ENCODE data around the gene DCC. TPM values are rescaled to one million over a fixed set of nuclear protein-coding genes. Genes with fewer than 3 reads are reported as not detected.

Gene DCC
- total and polyA plus RNA-seq, 2 experiments from 2014 or later, result not detected

DNA sequence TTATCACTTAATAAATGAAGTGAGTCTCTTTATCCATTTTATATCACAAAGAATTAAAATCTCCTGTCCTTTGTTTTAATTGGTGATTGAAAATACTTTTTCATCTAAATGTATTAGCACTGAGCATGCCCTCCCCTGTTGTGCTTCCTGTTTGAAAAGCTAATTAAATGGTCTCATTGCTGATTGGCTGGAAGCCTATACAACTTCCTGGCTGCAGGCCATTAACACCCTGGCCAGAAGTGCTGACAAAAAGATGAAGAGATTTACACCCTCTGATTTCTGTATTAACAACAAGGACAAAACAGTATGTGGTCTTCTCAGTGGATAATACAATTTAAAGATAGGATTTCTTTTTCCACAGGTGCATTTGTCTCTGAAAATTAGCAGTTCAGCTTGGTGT lies 548.0 kb downstream of the DCC start:
- H3K4me2 ChIP-seq (ENCODE audit: unreplicated experiment), result no peak overlapping the region
- H3K9me2 ChIP-seq (ENCODE audit: insufficient read depth), result no peaks in the 10 kb centered on the region
- no peaks in the 10 kb centered on the region for H3K79me2 ChIP-seq (ENCODE audit: insufficient read depth)
- no peaks in the 10 kb centered on the region for H3K36me3 ChIP-seq (ENCODE audit: low read depth)
- no peak overlapping the region for H3K9ac ChIP-seq
- in situ Hi-C loops (cut with MboI), result no loop called here
- no peaks in the 10 kb centered on the region for H4K20me1 ChIP-seq (ENCODE audit: insufficient read depth)
- no peaks in the 10 kb centered on the region for H3F3A ChIP-seq (ENCODE audit: insufficient read depth)
- TF ChIP-seq EZH2phosphoT487 (IDR thresholded peaks at IDR 0.05; ENCODE audit: insufficient read depth, low read depth), result no peak
- no peak for TF ChIP-seq EZH2 (IDR thresholded peaks at IDR 0.05; ENCODE audit: insufficient read depth, poor library complexity, severe bottlenecking)
- H2AFZ ChIP-seq, result no peak overlapping the region
- H3K27ac ChIP-seq, result no peak overlapping the region
- no peaks in the 10 kb centered on the region for H3K27me3 ChIP-seq (replicated peaks; ENCODE audit: insufficient read depth)
- no peak for DNase-seq
- no peaks in the 10 kb centered on the region for H3K9me3 ChIP-seq (ENCODE audit: low read depth)
- no peaks in the 10 kb centered on the region for H3K4me1 ChIP-seq (ENCODE audit: insufficient read depth)
- no peak overlapping the region for H3K4me3 ChIP-seq

DNA sequence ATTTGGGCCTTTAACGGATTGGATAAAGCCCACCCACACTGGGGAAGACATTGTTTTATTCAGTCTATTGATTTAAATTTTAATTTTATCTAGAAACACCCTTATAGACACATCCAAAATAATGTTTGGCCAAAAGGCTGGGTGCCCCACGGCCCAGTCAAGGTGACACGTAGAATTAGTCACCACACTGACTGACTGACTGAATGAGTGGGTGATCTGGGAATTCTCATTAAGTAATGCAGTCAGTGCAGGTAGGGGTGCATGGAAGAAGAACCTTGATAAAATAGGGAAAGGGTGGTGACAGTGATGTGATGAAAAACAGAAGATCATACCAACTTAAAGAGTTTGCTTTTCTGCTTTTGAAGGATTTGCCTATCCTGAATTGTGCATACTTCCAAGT lies 554.8 kb downstream of the DCC start:
- Histone ChIP-seq H3K36me3 (ENCODE audit: low read depth) (no peaks in the 10 kb centered on the region), H3K9ac (no peak overlapping the region), H4K20me1 (ENCODE audit: insufficient read depth) (no peaks in the 10 kb centered on the region), H3K9me3 (ENCODE audit: low read depth) (no peaks in the 10 kb centered on the region), H3K27me3 (replicated peaks; ENCODE audit: insufficient read depth) (no peaks in the 10 kb centered on the region), H3K79me2 (ENCODE audit: insufficient read depth) (no peaks in the 10 kb centered on the region), H3K4me2 (ENCODE audit: unreplicated experiment) (no peak overlapping the region), H3K4me1 (ENCODE audit: insufficient read depth) (no peaks in the 10 kb centered on the region), H3K27ac (no peak overlapping the region), H3K9me2 (ENCODE audit: insufficient read depth) (no peaks in the 10 kb centered on the region), H2AFZ (no peak overlapping the region), H3F3A (ENCODE audit: insufficient read depth) (no peaks in the 10 kb centered on the region), H3K4me3 (no peak overlapping the region)
- TF ChIP-seq EZH2phosphoT487 (IDR thresholded peaks at IDR 0.05; ENCODE audit: insufficient read depth, low read depth), result no peak
- TF ChIP-seq EZH2 (IDR thresholded peaks at IDR 0.05; ENCODE audit: insufficient read depth, poor library complexity, severe bottlenecking), result no peak
- 21 to 27% methylated on average over 3 of the region's 3 CpGs for WGBS, 2 experiments (ENCODE audit: low coverage in 1 of 2, low lambda C conversion rate in 2 of 2, missing lambda C conversion rate in 2 of 2)
- DNase-seq, result no peak
- in situ Hi-C loops (cut with MboI), result no loop called here

DNA sequence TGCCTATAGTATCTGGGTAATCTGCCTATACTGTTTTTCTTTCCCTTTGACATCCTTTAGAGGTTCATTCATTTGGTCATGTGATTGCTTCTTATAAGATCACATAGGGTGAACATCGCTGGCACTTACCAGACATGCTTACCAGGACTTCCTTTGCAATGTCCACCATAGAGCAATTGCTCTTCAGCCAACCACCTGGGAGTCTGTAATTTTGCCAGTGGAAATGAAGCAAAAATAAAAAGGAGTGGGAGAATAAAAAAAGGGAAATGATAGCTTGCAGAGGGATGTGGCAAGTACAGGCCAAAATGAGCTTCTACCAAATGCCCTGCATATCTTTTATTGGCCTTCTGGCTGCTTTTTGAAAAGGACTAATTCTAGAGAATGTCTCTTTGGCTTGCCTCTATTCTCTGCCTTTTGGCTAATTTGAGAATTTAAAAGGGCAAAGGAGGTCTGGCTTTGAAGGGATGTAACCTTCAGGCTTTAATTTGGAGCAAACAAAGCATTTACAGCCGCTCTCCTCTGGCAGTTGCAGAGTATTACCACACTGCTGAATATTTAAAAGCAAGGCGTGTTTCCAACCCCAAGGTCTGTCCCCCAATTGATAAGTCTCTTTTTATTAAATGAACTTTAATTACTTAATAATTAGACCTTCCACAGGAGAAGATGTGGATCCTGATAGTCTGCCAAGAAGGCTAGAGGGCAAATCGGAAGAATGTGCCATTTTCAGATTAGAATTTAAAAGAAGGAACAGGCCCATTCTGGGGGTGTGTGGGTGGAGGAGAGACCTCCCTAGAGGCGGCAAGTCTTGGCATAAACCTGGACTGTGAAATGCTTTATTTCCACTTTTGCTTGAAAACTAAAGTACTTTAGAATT lies 557.9 kb downstream of the DCC start:
- DNase-seq, result no peak

DNA sequence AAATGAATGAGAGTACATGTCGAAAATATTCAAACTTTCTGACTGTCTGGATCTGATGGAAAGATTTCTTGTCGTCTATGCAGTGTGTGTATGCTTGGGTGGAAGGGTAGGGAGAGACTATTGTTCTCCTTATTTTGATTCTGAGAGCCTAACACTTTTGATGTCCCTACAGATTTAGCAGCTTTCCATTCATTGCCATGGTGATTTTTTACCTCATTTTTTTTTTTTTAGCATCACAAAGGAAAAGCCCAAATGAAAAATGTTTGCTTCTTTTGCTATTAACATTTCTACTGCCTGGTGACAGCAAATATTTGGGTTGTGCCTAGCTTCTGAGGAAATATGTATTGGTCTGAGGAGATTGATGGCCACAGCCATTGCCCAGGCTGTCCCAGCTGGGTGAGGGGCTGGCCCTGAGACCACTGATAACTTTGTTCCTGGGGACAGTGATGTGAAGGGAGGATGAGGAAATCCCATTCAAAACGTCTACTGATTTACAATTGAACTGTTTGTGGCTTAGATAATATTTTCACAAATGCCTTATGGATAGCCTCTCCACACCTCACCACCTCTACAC lies 558.6 kb downstream of the DCC start:
- WGBS, 2 experiments (ENCODE audit: low coverage in 1 of 2, low lambda C conversion rate in 2 of 2, missing lambda C conversion rate in 2 of 2), result 0 to 2% methylated on average over 3 of the region's 3 CpGs
- H2AFZ ChIP-seq, result no peak overlapping the region
- no peaks in the 10 kb centered on the region for H4K20me1 ChIP-seq (ENCODE audit: insufficient read depth)
- no peaks in the 10 kb centered on the region for H3K27me3 ChIP-seq (replicated peaks; ENCODE audit: insufficient read depth)
- TF ChIP-seq EZH2phosphoT487 (IDR thresholded peaks at IDR 0.05; ENCODE audit: insufficient read depth, low read depth), result no peak
- TF ChIP-seq EZH2 (IDR thresholded peaks at IDR 0.05; ENCODE audit: insufficient read depth, poor library complexity, severe bottlenecking), result no peak
- H3K27ac ChIP-seq, result no peak overlapping the region
- H3K4me3 ChIP-seq, result no peak overlapping the region
- in situ Hi-C loops (cut with MboI), result no loop called here
- H3F3A ChIP-seq (ENCODE audit: insufficient read depth), result no peaks in the 10 kb centered on the region
- H3K36me3 ChIP-seq (ENCODE audit: low read depth), result no peaks in the 10 kb centered on the region
- no peaks in the 10 kb centered on the region for H3K9me3 ChIP-seq (ENCODE audit: low read depth)
- no peaks in the 10 kb centered on the region for H3K4me1 ChIP-seq (ENCODE audit: insufficient read depth)
- no peak overlapping the region for H3K9ac ChIP-seq
- H3K9me2 ChIP-seq (ENCODE audit: insufficient read depth), result no peaks in the 10 kb centered on the region
- DNase-seq, result no peak
- no peaks in the 10 kb centered on the region for H3K79me2 ChIP-seq (ENCODE audit: insufficient read depth)
- no peak overlapping the region for H3K4me2 ChIP-seq (ENCODE audit: unreplicated experiment)

More for the DNA sequence above, 557.9 kb downstream of the DCC start:
- Histone ChIP-seq H4K20me1 (ENCODE audit: insufficient read depth) (no peaks in the 10 kb centered on the region), H3K27ac (no peak overlapping the region), H3K36me3 (ENCODE audit: low read depth) (no peaks in the 10 kb centered on the region), H3K9ac (no peak overlapping the region), H3K79me2 (ENCODE audit: insufficient read depth) (no peaks in the 10 kb centered on the region), H3K9me2 (ENCODE audit: insufficient read depth) (no peaks in the 10 kb centered on the region), H3K4me2 (ENCODE audit: unreplicated experiment) (no peak overlapping the region), H3K27me3 (replicated peaks; ENCODE audit: insufficient read depth) (no peaks in the 10 kb centered on the region), H3K4me1 (ENCODE audit: insufficient read depth) (no peaks in the 10 kb centered on the region), H3K9me3 (ENCODE audit: low read depth) (no peaks in the 10 kb centered on the region), H3K4me3 (no peak overlapping the region), H2AFZ (no peak overlapping the region), H3F3A (ENCODE audit: insufficient read depth) (no peaks in the 10 kb centered on the region)
- no peak for TF ChIP-seq EZH2phosphoT487 (IDR thresholded peaks at IDR 0.05; ENCODE audit: insufficient read depth, low read depth)
- TF ChIP-seq EZH2 (IDR thresholded peaks at IDR 0.05; ENCODE audit: insufficient read depth, poor library complexity, severe bottlenecking), result no peak
- in situ Hi-C loops (cut with MboI), result no loop called here
- WGBS, 2 experiments (ENCODE audit: low coverage in 1 of 2, low lambda C conversion rate in 2 of 2, missing lambda C conversion rate in 2 of 2), result 10% methylated on average over 5 of the region's 5 CpGs
